ENCODE measurements around the gene RNASEH2B.

The RNASEH2B gene

DNA sequence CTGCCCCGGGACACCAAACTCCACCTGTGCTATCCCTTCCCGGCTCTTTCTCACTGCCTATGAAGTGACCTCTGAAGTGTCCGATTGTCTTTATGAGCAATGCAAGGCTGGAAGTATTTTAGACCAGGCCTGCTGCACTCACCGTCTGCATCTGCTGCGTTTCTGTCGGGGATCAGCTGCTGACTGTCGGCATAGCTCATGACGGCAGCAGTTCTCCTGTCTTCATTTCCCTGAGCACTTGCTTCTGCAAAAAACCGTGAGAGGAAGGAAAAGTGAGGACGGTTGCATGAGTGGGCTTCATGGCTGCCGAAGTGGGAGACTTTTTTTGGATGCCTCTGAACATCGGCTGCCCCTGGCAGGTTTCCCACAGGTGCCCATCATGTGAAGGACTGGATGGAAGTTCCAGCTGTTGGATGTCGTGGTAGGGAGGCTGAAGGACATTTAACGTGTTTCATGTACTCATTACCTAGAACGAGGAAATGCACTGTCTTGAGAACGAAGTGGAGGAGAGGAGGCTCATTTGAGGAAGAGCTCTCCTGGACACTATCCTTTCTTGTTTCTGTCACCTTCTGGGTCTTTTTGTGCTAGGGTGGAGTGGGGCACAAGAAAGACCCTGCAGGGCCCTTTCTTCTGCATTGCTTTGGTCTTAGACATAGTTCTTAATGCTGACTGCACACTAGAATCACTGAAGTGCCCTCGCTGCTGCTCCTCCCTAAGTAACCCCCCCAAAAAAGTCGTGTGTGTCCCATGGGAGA lies 94.7 kb downstream of the RNASEH2B start:
- Histone ChIP-seq H3K4me2 (ENCODE audit: low read depth, low read length, poor library complexity, severe bottlenecking) (no peak overlapping the region), H3F3A (ENCODE audit: low read depth) (no peaks in the 10 kb centered on the region)

GRCh38 chr13:51004918-51005460 lies 95.4 kb downstream of the RNASEH2B start:
- Histone ChIP-seq H3K9me3 (ENCODE audit: insufficient read depth, low read depth, low read length) (no peaks in the 10 kb centered on the region), H4K20me1 (ENCODE audit: insufficient read depth, low read length, poor library complexity, severe bottlenecking) (no peaks in the 10 kb centered on the region), H3K4me1 (ENCODE audit: insufficient read depth, low read length, poor library complexity, severe bottlenecking) (no peaks in the 10 kb centered on the region), H3K9ac (ENCODE audit: low read depth, low read length, poor library complexity, severe bottlenecking) (no peak overlapping the region), H3K79me2 (ENCODE audit: insufficient read depth, low read length) (no peaks in the 10 kb centered on the region), H3K9me2 (replicated peaks; ENCODE audit: low read depth, low read length) (no peaks in the 10 kb centered on the region), H2AFZ (ENCODE audit: low read length) (no peak overlapping the region), H3K27me3 (ENCODE audit: insufficient read depth, low read length, poor library complexity, severe bottlenecking) (no peaks in the 10 kb centered on the region), H3K4me3 (ENCODE audit: low read length, poor library complexity, severe bottlenecking) (no peak overlapping the region), H3K4me2 (ENCODE audit: low read depth, low read length, poor library complexity, severe bottlenecking) (no peak overlapping the region), H3F3A (ENCODE audit: low read depth) (no peaks in the 10 kb centered on the region), H3K36me3 (ENCODE audit: insufficient read depth, low read length) (no peaks in the 10 kb centered on the region)
- TF ChIP-seq EZH2phosphoT487 (IDR thresholded peaks at IDR 0.05; ENCODE audit: borderline replicate concordance) (no peak), CTCF (conservative IDR thresholded peaks at IDR 0.05; ENCODE audit: low read length) (no peak)

More for the DNA sequence above, 94.7 kb downstream of the RNASEH2B start:
- H4K20me1 ChIP-seq (ENCODE audit: insufficient read depth, low read length, poor library complexity, severe bottlenecking) = no peaks in the 10 kb centered on the region
- no peak overlapping the region for H3K4me3 ChIP-seq (ENCODE audit: low read length, poor library complexity, severe bottlenecking)
- no peaks in the 10 kb centered on the region for H3K36me3 ChIP-seq (ENCODE audit: insufficient read depth, low read length)
- no peaks in the 10 kb centered on the region for H3K9me2 ChIP-seq (replicated peaks; ENCODE audit: low read depth, low read length)
- H3K9me3 ChIP-seq (ENCODE audit: insufficient read depth, low read depth, low read length) = no peaks in the 10 kb centered on the region
- TF ChIP-seq CTCF (conservative IDR thresholded peaks at IDR 0.05; ENCODE audit: low read length) (no peak), EZH2phosphoT487 (IDR thresholded peaks at IDR 0.05; ENCODE audit: borderline replicate concordance) (no peak)
- no peak overlapping the region for H3K9ac ChIP-seq (ENCODE audit: low read depth, low read length, poor library complexity, severe bottlenecking)
- H2AFZ ChIP-seq (ENCODE audit: low read length) = no peak overlapping the region
- no peaks in the 10 kb centered on the region for H3K27me3 ChIP-seq (ENCODE audit: insufficient read depth, low read length, poor library complexity, severe bottlenecking)
- no peaks in the 10 kb centered on the region for H3K4me1 ChIP-seq (ENCODE audit: insufficient read depth, low read length, poor library complexity, severe bottlenecking)
- H3K79me2 ChIP-seq (ENCODE audit: insufficient read depth, low read length) = no peaks in the 10 kb centered on the region

GRCh38 chr13:51005566-51005965 lies 96.0 kb downstream of the RNASEH2B start:
- Histone ChIP-seq H3K79me2 (ENCODE audit: insufficient read depth, low read length) (no peaks in the 10 kb centered on the region), H4K20me1 (ENCODE audit: insufficient read depth, low read length, poor library complexity, severe bottlenecking) (no peaks in the 10 kb centered on the region), H3F3A (ENCODE audit: low read depth) (no peaks in the 10 kb centered on the region), H3K4me2 (ENCODE audit: low read depth, low read length, poor library complexity, severe bottlenecking) (no peak overlapping the region), H3K4me1 (ENCODE audit: insufficient read depth, low read length, poor library complexity, severe bottlenecking) (no peaks in the 10 kb centered on the region), H3K9me2 (replicated peaks; ENCODE audit: low read depth, low read length) (no peaks in the 10 kb centered on the region), H3K4me3 (ENCODE audit: low read length, poor library complexity, severe bottlenecking) (no peak overlapping the region), H2AFZ (ENCODE audit: low read length) (no peak overlapping the region), H3K27me3 (ENCODE audit: insufficient read depth, low read length, poor library complexity, severe bottlenecking) (no peaks in the 10 kb centered on the region), H3K36me3 (ENCODE audit: insufficient read depth, low read length) (no peaks in the 10 kb centered on the region), H3K9ac (ENCODE audit: low read depth, low read length, poor library complexity, severe bottlenecking) (no peak overlapping the region), H3K9me3 (ENCODE audit: insufficient read depth, low read depth, low read length) (no peaks in the 10 kb centered on the region)
- no peak for TF ChIP-seq EZH2phosphoT487 (IDR thresholded peaks at IDR 0.05; ENCODE audit: borderline replicate concordance)
- no peak for TF ChIP-seq CTCF (conservative IDR thresholded peaks at IDR 0.05; ENCODE audit: low read length)
